SU-DHL-6 (cell line): Measurements from ENCODE around the gene PPP2R2B.

Experiments used
- H2AFZ ChIP-seq: fragments of 200-600 bp; sonication (generic); 2 replicates; pipeline ENCODE4 v1.6.1; 2014; ENCODE audit warnings: low read depth, mild to moderate bottlenecking, moderate library complexity, mixed read lengths, antibody characterized with exemption, low read length; ENCODE audit not compliant: severe bottlenecking
- H3F3A ChIP-seq: fragments of 200-600 bp; shearing (Covaris generic); 2 replicates; pipeline ENCODE4 v1.6.0; 2016; ENCODE audit warnings: antibody characterized with exemption, mild to moderate bottlenecking; ENCODE audit not compliant: insufficient read depth
- H3K27ac ChIP-seq: fragments of 200-600 bp; sonication (generic); 2 replicates; pipeline ENCODE4 v1.5.1; 2016; ENCODE audit warnings: low read depth, mild to moderate bottlenecking, low read length, moderate library complexity, mixed read lengths
- H3K27me3 ChIP-seq: fragments of 200-600 bp; sonication (generic), shearing (Covaris generic); 2 replicates; pipeline ENCODE4 v1.6.0; 2014; ENCODE audit warnings: mild to moderate bottlenecking, low read length
- H3K36me3 ChIP-seq: fragments of 200-600 bp; sonication (generic); 2 replicates; pipeline ENCODE4 v1.6.1; 2014; ENCODE audit warnings: mild to moderate bottlenecking, low read length, mixed read lengths
- H3K4me2 ChIP-seq: fragments of 300-600, 200-600 bp; shearing (Covaris generic), sonication (generic); 2 replicates; pipeline ENCODE4 v1.6.0; 2014; ENCODE audit warnings: low read length, low read depth, mild to moderate bottlenecking; ENCODE audit not compliant: poor library complexity, severe bottlenecking
- H3K4me3 ChIP-seq: fragments of 200-600 bp; sonication (generic); 2 replicates; pipeline ENCODE4 v1.5.1; 2014; ENCODE audit warnings: antibody characterized with exemption, low read length, mild to moderate bottlenecking, mixed read lengths; ENCODE audit not compliant: insufficient read depth, poor library complexity, severe bottlenecking
- H3K79me2 ChIP-seq: fragments of 200-600 bp; sonication (generic); 2 replicates; pipeline ENCODE4 v1.6.1; 2014; ENCODE audit warnings: mild to moderate bottlenecking, low read length, moderate library complexity; ENCODE audit not compliant: insufficient read depth
- H3K9ac ChIP-seq: fragments of 200-600 bp; sonication (generic); 2 replicates; pipeline ENCODE4 v1.7.0; 2014; ENCODE audit warnings: mild to moderate bottlenecking, low read length
- H3K9me2 ChIP-seq: fragments of 200-600 bp; sonication (generic); replicated peaks from 2 replicates; pipeline ENCODE4 v1.6.1; 2014; ENCODE audit warnings: low read length; ENCODE audit not compliant: insufficient read depth
- H3K9me3 ChIP-seq: fragments of 200-600 bp; sonication (generic); 2 replicates; pipeline ENCODE4 v1.6.1; 2014; ENCODE audit warnings: low read length, mixed read lengths; ENCODE audit not compliant: insufficient read depth
- H4K20me1 ChIP-seq: fragments of 200-600 bp; sonication (generic); 2 replicates; pipeline ENCODE4 v1.6.1; 2014; ENCODE audit warnings: low read depth, mild to moderate bottlenecking, antibody characterized with exemption, low read length, moderate library complexity, mixed read lengths
- EZH2phosphoT487 ChIP-seq: fragments of 200-600 bp; sonication (generic), shearing (Covaris generic); conservative IDR thresholded peaks from 2 replicates; pipeline ENCODE4 v1.6.1; 2018; ENCODE audit warnings: mild to moderate bottlenecking, antibody characterized with exemption, low read length, moderate library complexity, mixed read lengths
- TF ChIP-seq, protein P1 (sequence below): fragments of 200-600 bp; sonication (generic); IDR thresholded peaks from one replicate; pipeline ENCODE4 v1.5.1; 2017; ENCODE audit warnings: antibody characterized with exemption, mild to moderate bottlenecking, low read length, moderate library complexity; ENCODE audit not compliant: insufficient read depth, poor library complexity, severe bottlenecking

Gene PPP2R2B

GRCh38 chr5:146745931-146746577, 132.5 kb downstream of the PPP2R2B start:
- Histone ChIP-seq H3K27ac (no peak overlapping the region), H3K9me3 (no peaks in the 10 kb centered on the region), H3K9me2 (no peaks in the 10 kb centered on the region), H3K27me3 (no peaks in the 10 kb centered on the region), H3K79me2 (no peaks in the 10 kb centered on the region), H3K36me3 (no peaks in the 10 kb centered on the region), H3F3A (no peaks in the 10 kb centered on the region), H3K4me2 (no peak overlapping the region), H3K9ac (no peak overlapping the region), H4K20me1 (no peaks in the 10 kb centered on the region), H2AFZ (no peak overlapping the region), H3K4me3 (no peak overlapping the region)
- no peak for TF ChIP-seq EZH2phosphoT487
- TF ChIP-seq, protein P1, sequence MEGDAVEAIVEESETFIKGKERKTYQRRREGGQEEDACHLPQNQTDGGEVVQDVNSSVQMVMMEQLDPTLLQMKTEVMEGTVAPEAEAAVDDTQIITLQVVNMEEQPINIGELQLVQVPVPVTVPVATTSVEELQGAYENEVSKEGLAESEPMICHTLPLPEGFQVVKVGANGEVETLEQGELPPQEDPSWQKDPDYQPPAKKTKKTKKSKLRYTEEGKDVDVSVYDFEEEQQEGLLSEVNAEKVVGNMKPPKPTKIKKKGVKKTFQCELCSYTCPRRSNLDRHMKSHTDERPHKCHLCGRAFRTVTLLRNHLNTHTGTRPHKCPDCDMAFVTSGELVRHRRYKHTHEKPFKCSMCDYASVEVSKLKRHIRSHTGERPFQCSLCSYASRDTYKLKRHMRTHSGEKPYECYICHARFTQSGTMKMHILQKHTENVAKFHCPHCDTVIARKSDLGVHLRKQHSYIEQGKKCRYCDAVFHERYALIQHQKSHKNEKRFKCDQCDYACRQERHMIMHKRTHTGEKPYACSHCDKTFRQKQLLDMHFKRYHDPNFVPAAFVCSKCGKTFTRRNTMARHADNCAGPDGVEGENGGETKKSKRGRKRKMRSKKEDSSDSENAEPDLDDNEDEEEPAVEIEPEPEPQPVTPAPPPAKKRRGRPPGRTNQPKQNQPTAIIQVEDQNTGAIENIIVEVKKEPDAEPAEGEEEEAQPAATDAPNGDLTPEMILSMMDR = no peak

DNA sequence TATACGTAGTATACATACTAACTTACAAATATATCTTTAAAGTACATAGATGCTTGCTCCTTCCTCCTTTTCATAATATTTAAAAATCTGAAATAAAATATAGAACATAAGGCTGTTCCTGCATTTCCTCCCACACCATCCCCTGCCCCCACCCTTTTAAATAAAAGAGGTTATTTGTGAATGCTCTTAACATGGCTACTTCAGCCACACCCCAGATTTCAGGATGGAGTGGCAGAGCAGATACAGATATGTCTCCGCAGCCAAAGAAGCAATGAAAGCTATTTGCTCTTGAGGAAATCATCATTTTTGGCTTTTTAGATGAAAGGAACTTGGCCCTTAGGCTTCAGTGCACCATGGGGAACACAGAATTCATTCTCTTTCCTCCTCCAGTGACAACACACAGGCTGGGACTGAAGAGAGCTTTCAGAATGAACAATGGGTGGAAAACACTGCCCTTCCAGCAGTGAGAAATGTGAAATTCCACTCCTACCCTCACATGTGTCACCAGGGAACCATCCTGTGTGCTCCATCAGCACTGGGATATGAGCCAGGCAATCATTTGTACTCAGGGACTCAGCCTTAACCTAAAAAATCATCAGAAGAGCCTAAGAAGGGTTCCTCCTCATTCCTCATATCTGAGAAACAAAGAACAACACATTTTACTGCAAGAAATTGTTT, 134.3 kb downstream of the PPP2R2B start:
- TF ChIP-seq, protein P1 = no peak
- TF ChIP-seq EZH2phosphoT487 = no peak

DNA sequence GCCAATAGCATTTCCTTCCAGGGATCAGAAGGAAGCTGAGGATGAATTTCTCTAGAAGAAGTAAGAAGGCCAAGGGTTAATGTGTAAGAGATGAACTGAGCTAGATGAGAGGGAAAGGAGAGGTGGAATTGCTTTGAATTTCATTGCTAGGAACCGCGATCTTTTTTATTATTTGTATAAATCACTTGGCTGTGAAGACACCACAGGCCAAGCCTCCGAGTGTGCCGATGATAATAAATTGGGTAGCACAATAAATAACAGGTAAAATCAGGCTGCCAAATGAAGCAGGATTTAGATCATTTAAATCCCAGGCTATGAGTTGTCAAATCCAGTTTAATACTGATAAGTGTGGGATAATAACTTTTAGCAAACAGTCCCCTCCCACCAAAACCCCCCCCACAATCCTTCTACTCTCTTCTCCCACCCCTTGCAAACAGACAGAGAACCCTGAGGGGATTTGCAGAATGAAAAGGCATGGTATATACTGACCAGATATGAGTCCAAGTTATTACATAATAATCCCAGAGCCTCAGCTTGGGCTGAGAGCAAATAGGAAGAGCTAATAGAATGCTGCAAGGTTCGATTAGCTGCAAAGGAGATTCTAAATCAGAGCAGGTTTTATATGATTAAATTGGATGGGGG, 143.5 kb downstream of the PPP2R2B start:
- Histone ChIP-seq H2AFZ (no peak overlapping the region), H3K36me3 (no peaks in the 10 kb centered on the region)
- no peak for TF ChIP-seq EZH2phosphoT487
- TF ChIP-seq, protein P1 = no peak

More for the DNA sequence above, 134.3 kb downstream of the PPP2R2B start:
- Histone ChIP-seq H3K9me3 (no peaks in the 10 kb centered on the region), H3K27me3 (no peaks in the 10 kb centered on the region), H3K27ac (no peak overlapping the region), H3F3A (no peaks in the 10 kb centered on the region), H3K4me2 (no peak overlapping the region), H3K36me3 (no peaks in the 10 kb centered on the region), H4K20me1 (no peaks in the 10 kb centered on the region), H2AFZ (no peak overlapping the region), H3K79me2 (no peaks in the 10 kb centered on the region), H3K4me3 (no peak overlapping the region), H3K9me2 (no peaks in the 10 kb centered on the region), H3K9ac (no peak overlapping the region)

More for the DNA sequence above, 143.5 kb downstream of the PPP2R2B start:
- Histone ChIP-seq H3K27ac (no peak overlapping the region), H3K4me2 (no peak overlapping the region), H3K9me3 (no peaks in the 10 kb centered on the region), H3K27me3 (no peaks in the 10 kb centered on the region), H3K9ac (no peak overlapping the region), H3K79me2 (no peaks in the 10 kb centered on the region), H4K20me1 (no peaks in the 10 kb centered on the region), H3K9me2 (no peaks in the 10 kb centered on the region), H3F3A (no peaks in the 10 kb centered on the region), H3K4me3 (no peak overlapping the region)
